Activated CD4-positive, alpha-beta T cell treated with anti-CD3 and anti-CD28 coated beads, Interleukin-2, Interleukin-4, amounts not matched to agents 100 ng/mL and 50 ng/mL, durations not matched to agents 16 hours and 8 hours (primary cell): ENCODE results near the gene MBLAC1.
A peak's percentile ranks its signal among the peaks of the same experiment; 100 is the strongest.

Experiments used
- DNase-seq: peaks from one replicate; pipeline ENCODE4 v3.0.0-alpha.2; 2020; ENCODE audit warnings: low spot score

Gene MBLAC1

GRCh38 chr7:100098913-100099312 is 27.9 kb upstream of the MBLAC1 start:
- no peak for DNase-seq

- no peak for DNase-seq
Measured at GRCh38 chr7:100099452-100099851, 27.3 kb upstream of the MBLAC1 start.

GRCh38 chr7:100100420-100101015 is 26.2 kb upstream of the MBLAC1 start:
- peak; percentile 87 for DNase-seq

- peak; percentile 99 for DNase-seq
Measured at GRCh38 chr7:100101016-100101862, 25.5 kb upstream of the MBLAC1 start, which contains the start of the genes AP4M1 and MCM7. Gene AP4M1, plus strand, starts transcription at chr7:100101643. Its CDS starts 72 bp downstream, at chr7:100101715. Gene MCM7, minus strand, starts transcription at chr7:100101397. Its CDS starts 103 bp downstream, at chr7:100101294.

- DNase-seq, result no peak
Measured at GRCh38 chr7:100102950-100103840, 23.6 kb upstream of the MBLAC1 start.

DNA sequence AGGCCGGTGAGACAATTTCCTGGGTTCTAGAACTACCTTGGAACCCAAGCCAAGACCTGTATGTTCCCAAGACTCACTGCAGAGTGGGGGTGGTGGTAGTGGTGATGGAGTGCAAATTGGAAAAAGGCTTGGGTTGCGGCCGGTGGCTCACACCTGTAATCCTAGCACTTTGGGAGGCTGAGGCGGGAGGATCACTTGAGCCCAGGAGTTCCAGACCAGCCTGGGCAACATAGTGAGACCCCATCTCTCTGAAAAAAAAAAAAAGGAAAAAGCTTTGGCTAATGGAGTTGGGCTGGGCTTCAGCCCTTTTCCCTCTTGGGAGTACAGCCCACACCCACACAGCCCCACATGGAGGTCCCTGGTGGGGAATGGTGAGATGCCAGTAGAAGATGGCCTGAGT is 21.2 kb upstream of the MBLAC1 start:
- DNase-seq, result no peak

- DNase-seq, result no peak
Measured at GRCh38 chr7:100106633-100107032, 20.1 kb upstream of the MBLAC1 start.

GRCh38 chr7:100107125-100107737 is 19.5 kb upstream of the MBLAC1 start:
- no peak for DNase-seq

GRCh38 chr7:100107890-100108289 is 18.9 kb upstream of the MBLAC1 start:
- no peak for DNase-seq

GRCh38 chr7:100109521-100110163 is 17.1 kb upstream of the MBLAC1 start:
- no peak for DNase-seq

DNA sequence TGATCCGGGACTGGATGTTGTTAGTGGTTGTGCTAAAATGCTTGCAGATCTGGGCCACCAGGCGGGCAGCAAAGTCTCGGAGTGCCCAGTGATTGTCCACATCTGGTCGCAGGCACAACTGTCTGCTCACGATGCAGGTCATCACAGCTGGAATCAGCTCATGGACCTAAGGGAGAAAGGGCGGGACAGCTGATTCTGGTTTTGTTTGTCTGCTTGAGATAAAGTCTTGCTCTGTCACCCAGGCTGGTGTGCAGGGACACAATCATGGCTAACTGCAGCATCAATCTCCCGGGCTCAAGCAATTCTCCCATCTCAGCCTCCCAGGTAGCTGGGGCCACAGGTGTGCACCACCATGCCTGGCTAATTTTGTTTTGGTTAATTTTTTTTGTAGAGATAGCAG is 15.6 kb upstream of the MBLAC1 start:
- no peak for DNase-seq

GRCh38 chr7:100111914-100112313 is 14.9 kb upstream of the MBLAC1 start:
- DNase-seq, result no peak

- DNase-seq, result no peak
Measured at GRCh38 chr7:100115026-100115425, 11.7 kb upstream of the MBLAC1 start.

DNA sequence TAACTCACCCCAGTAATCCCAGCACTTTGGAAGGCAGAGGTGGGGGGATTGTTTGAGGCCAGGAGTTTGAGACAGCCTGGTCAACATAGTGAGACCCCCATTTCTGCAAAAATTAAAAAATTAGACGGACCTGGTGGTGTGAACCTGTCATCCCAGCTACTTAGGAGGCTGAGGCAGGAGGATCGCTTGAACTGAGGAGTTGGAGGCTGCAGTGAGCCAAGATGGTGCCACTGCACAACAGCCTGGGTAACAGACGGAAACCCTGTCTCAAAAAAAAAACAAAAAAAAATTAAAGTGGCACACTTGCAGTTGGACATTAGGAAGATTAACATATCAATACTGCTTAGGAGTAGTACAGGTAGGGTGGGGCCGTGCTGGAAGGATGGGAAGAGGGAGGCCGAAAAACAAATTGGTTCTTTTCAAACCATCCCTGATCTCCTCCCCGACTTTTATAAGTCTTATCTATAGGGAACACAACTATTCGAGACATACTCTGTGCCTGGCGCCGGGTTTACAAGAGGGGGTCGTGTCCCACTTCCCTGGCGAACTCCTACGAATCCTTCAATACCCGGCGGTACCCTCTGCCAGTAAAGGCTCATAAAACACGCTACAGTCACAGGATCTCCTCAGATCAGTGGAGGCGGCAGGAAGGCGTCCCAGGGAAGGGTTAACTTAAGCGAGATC is 8.2 kb upstream of the MBLAC1 start:
- no peak for DNase-seq

DNA sequence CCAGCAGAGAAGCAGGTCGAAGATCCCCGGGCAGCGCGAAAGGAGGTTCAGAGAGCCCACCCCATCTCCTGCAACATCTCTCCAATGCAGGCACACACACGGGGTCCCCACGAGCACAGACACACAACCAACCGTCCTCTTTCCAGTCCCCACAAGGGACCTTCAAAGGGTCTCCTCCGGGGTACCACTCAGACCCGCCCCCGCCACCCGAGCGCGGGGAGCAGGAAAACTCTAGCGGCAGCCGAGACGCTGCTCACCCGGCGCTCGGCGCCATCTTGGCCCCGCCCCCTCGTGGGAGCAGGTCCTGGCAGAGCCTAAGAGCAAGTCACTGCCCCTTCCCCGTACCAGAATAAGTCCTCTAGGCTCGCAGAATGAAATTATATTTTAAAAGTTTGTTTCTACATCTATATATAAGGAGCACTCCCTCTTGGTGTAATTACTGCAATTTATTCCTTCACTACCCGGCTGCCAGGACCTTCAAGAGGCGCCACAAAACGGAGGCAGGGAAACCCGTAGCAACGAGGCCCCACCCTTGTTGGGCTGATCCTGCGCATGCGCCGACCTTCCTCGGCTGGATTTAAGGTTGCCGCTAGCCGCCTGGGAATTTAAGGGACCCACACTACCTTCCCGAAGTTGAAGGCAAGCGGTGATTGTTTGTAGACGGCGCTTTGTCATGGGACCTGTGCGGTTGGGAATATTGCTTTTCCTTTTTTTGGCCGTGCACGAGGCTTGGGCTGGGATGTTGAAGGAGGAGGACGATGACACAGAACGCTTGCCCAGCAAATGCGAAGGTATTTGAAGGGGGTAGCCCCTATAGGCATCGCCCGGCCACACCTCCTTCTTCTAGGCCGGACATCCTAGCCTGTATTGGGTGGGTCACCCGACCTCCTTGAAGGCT is 7.4 kb upstream of the MBLAC1 start, which contains the start of the genes CNPY4 and TAF6:
Gene CNPY4, plus strand, starts transcription at position 563 of the 898 bp plus-strand sequence. Its CDS starts 111 bp downstream, at position 674.
Gene TAF6, minus strand, starts transcription at position 287 of the 898 bp plus-strand sequence. CDS start 5,149 bp downstream, outside the sequence.
- DNase-seq, result peak; percentile 95

- peak; percentile 74 for DNase-seq
Measured at GRCh38 chr7:100119970-100120732, 6.6 kb upstream of the MBLAC1 start.

DNA sequence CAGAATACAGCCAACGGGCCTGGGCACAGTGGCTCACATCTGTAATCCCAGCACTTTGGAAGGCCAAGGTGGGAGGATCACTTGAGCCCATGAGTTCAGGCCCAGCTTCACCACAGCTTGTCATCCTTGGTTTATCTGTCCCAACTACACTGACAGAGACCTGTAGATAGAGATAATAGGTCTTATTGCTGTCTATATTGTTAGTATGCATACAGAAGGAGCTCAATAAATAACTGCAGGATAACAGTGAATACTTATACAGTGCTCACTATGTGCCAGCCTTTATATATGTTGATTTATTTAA is 6.1 kb upstream of the MBLAC1 start:
- DNase-seq, result no peak

DNA sequence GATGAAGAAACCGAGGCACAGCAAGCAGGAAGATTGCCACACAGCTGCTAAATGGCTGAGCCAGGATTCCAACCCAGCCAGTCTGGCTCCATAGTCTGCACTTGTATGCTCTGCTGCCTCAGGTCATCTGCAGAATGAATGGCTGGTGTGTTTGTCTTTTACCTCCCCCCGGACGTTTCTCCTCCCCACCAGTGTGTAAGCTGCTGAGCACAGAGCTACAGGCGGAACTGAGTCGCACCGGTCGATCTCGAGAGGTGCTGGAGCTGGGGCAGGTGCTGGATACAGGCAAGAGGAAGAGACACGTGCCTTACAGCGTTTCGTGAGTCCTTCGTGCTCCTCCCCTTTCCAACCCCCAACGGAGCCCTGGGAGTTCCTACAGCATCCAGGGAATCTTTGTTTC is 4.7 kb upstream of the MBLAC1 start:
- no peak for DNase-seq

DNA sequence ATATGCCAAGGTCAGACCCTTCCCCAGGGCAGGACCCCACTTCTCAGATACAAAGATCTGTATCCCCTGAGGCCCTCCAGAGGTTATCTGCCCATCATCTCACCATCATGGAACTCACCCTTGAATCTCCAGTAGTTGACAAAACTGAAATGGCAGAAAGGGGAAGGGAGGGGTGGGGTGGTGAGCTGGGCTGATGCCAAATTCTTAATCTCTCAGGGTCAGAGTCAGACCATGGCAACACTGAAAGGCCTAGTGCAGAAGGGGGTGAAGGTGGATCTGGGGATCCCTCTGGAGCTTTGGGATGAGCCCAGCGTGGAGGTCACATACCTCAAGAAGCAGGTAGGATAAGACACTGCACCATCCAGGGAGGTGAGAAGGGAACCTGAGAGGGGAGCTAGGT is 4.2 kb upstream of the MBLAC1 start:
- DNase-seq, result no peak
